Body of pancreas (tissue), 4 donors: ENCODE data around the gene CSMD2. TPM values are rescaled to one million over a fixed set of nuclear protein-coding genes. Genes with fewer than 3 reads are reported as not detected.
"Not testable (repeated sequence)": the region's sequence is repeated elsewhere in the genome, so short reads cannot be mapped to it uniquely, and the experiment has no call there.

Source experiments
- ATAC-seq: fragments of 150-250 bp; one replicate; pipeline ENCODE4 v1.9.1; 2016
- DNase-seq, 4 donors: peaks; one replicate each; pipeline ENCODE4 v3.0.0-alpha.2; 2019
- H3K27ac ChIP-seq, 4 donors: fragments of 200-600 bp; sonication (generic); 1 replicate in 3 of 4; 2 replicates in 1 of 4; pipeline versions ENCODE4 v1.5.1 to v1.6.1; 2016 to 2019; ENCODE audit warnings: mild to moderate bottlenecking in 1 of 4, mixed read lengths in 1 of 4, moderate library complexity in 1 of 4
- H3K27me3 ChIP-seq, 2 donors: fragments of 200-600 bp; sonication (generic); one replicate each; pipeline ENCODE4 v1.6.0; 2016; ENCODE audit warnings: mild to moderate bottlenecking in 1 of 2
- H3K36me3 ChIP-seq, 2 donors: fragments of 200-600 bp; sonication (generic); replicated peaks in 1 of 2; 2 replicates each; pipeline ENCODE4 v1.5.1; 2016; ENCODE audit warnings: low read depth in 2 of 2; ENCODE audit not compliant: insufficient read depth in 1 of 2
- H3K4me1 ChIP-seq: fragments of 200-600 bp; sonication (generic); one replicate; pipeline ENCODE4 v1.6.0; 2016
- H3K4me3 ChIP-seq, 2 donors: fragments of 200-600 bp; sonication (generic); 1 replicate in 1 of 2; 2 replicates in 1 of 2; pipeline ENCODE4 v1.5.1; 2016 to 2019
- H3K9me3 ChIP-seq, 3 donors: fragments of 200-600 bp; sonication (generic); 1 replicate in 2 of 3; 2 replicates in 1 of 3; pipeline ENCODE4 v1.5.1; 2016
- POLR2A ChIP-seq, 3 donors: fragments of 450-650 bp; IDR thresholded peaks; one replicate each; pipeline ENCODE4 v1.6.1; 2016; ENCODE audit warnings: antibody characterized with exemption in 3 of 3, mild to moderate bottlenecking in 2 of 3
- WGBS, 2 donors: methylation state at CpG; one replicate each; pipeline ENCODE4 v1.1.5; 2017; 5-methylcytosine and 5-hydroxymethylcytosine counted together
- intact Hi-C: fragments of 100-400 bp; cut with DNase I; formaldehyde crosslinking; loops from one replicate; pipeline ENCODE4 v1.15.1; 2023
- total RNA-seq, 2 donors: library from RNA; depleted of rRNA; stranded (reverse); fragments of >200 nt; gene quantifications; one replicate each; pipeline ENCODE4 v1.1.0, GENCODE V29; 2016
- TF ChIP-seq, protein P1 (sequence below), 7 experiments: fragments of 450-650 bp in 4 of 7; fragments of 200-600 bp in 3 of 7; sonication (generic) in 3 of 7; IDR thresholded peaks; one replicate each; pipeline ENCODE4 v1.5.1; 2016 to 2019; ENCODE audit warnings: antibody characterized with exemption in 7 of 7

CSMD2 gene
- total RNA-seq, 2 donors from 2014 or later: 0.26 to 0.33 TPM

DNA sequence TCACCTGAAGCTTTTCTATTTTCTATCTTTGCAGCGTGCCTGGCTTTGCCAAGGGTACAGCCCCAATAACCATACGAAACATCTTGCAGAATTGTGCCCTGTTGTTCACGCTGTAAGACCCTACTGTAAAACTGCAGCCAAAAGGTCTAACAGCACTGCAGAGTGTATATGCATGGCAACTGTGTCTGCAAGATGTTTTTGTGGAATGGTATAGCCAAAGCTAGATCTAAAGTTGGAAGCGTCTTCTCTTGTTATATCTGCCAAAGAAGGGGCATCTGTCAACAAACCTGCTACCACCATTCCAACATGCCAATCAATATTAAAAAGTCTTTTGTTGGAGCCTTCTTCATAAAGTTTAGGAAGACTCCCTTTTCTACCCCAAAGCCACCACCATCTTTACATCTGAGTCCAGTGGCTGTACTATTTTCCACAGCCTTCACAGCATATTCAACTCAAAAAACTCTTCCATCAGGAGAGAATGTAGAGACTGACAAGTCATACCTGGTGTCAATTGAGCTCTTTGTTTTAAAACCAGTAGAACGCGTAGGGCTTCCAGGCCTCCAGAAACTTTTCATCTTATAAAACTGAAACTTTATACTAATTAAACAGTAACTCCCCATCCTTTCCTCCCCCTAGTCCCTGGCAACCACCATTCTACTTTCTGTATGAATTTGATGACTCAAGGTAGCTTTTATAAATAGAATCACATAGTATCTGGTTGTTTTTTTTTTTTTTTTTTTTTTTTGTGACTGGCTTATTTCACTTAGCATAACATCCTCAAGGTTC lies 652.6 kb downstream of the CSMD2 start:
- Histone ChIP-seq H3K36me3 (no peaks in the 10 kb centered on the region), H3K9me3 (no peaks in the 10 kb centered on the region), H3K27me3 (no peaks in the 10 kb centered on the region), H3K4me3 (no peak overlapping the region), H3K4me1 (no peaks in the 10 kb centered on the region), H3K27ac (no peak overlapping the region)
- intact Hi-C loops: no loop called here
- TF ChIP-seq POLR2A (IDR thresholded peaks at IDR 0.05): no peak
- TF ChIP-seq, protein P1, sequence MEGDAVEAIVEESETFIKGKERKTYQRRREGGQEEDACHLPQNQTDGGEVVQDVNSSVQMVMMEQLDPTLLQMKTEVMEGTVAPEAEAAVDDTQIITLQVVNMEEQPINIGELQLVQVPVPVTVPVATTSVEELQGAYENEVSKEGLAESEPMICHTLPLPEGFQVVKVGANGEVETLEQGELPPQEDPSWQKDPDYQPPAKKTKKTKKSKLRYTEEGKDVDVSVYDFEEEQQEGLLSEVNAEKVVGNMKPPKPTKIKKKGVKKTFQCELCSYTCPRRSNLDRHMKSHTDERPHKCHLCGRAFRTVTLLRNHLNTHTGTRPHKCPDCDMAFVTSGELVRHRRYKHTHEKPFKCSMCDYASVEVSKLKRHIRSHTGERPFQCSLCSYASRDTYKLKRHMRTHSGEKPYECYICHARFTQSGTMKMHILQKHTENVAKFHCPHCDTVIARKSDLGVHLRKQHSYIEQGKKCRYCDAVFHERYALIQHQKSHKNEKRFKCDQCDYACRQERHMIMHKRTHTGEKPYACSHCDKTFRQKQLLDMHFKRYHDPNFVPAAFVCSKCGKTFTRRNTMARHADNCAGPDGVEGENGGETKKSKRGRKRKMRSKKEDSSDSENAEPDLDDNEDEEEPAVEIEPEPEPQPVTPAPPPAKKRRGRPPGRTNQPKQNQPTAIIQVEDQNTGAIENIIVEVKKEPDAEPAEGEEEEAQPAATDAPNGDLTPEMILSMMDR (IDR thresholded peaks at IDR 0.05): no peak
- DNase-seq (no peak), ATAC-seq (no peak)
- 74 to 84% methylated on average over 6 of the region's 6 CpGs for WGBS, 2 donors

DNA sequence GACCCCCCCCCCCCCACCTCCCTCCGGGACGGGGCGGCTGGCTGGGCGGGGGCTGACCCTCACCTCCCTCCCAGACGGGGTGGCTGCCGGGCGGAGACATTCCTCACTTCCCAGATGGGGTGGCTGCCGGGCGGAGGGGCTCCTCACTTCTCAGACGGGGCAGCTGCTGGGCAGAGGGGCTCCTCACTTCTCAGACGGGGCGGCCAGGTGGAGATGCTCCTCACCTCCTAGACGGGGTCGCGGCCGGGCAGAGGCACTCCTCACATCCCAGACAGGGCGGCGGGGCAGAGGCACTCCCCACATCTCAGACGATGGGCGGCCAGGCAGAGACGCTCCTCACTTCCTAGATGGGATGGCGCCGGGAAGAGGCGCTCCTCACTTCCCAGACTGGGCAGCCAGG lies 655.8 kb downstream of the CSMD2 start:
- DNase-seq, H3K27me3 ChIP-seq, intact Hi-C loops: not testable (repeated sequence)

DNA sequence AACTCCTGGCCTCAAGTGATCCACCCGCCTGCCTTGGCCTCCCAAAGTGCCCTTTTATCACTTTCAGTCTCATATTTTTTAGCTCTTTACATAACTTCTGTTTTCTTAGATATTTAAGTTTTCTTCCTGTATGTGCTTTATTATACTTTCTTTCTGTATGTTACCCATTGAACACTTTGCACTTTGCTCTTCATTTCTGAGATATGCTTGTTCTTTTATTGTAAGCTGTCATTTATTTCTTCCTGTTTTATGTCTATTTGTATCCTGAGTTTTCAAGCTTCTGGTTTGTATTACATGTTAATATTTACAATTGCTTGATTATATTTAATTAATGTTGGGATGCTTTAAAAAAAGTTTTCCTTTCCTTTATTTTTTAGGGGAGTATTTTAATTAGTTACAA lies 656.9 kb downstream of the CSMD2 start:
- ATAC-seq: no peak
- no peaks in the 10 kb centered on the region for H3K36me3 ChIP-seq
- WGBS, 2 donors: 81 to 90% methylated on average over 1 of the region's 1 CpG
- TF ChIP-seq POLR2A (IDR thresholded peaks at IDR 0.05): no peak
- TF ChIP-seq, protein P1 (IDR thresholded peaks at IDR 0.05): no peak
- no peak for DNase-seq
- H3K4me3 ChIP-seq: no peak overlapping the region
- intact Hi-C loops: no loop called here
- H3K4me1 ChIP-seq: no peaks in the 10 kb centered on the region
- no peak overlapping the region for H3K27ac ChIP-seq
- no peaks in the 10 kb centered on the region for H3K27me3 ChIP-seq
- H3K9me3 ChIP-seq: no peaks in the 10 kb centered on the region

More for the DNA sequence above, 655.8 kb downstream of the CSMD2 start:
- not testable (repeated sequence) for H3K9me3 ChIP-seq, H3K4me1 ChIP-seq, H3K4me3 ChIP-seq, ATAC-seq, H3K27ac ChIP-seq, H3K36me3 ChIP-seq
- WGBS, 2 donors: 92% methylated on average over 13 of the region's 24 CpGs; no CpG with 5 or more reads in 1 of the 2 donors

DNA sequence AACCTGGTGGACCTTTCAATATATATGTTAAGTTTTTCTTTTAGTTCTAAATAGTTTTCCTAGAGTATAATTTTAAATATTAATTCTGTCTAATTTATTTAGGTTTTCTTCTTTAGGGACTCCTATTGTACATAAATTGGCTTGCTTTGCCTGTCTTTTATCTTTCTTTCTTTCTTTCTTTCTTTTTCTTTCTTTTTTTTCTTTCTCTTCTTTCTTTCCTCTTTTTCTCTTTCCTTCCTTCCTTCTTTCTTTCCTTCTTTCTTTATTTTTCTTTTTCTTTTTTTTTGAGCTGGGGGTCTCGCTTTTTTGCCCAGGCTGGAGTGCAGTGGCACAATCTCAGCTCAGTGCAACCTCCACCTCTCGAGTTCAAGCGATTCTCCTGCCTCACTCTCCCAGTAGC lies 657.4 kb downstream of the CSMD2 start:
- DNase-seq: no peak
- no peaks in the 10 kb centered on the region for H3K4me1 ChIP-seq
- TF ChIP-seq POLR2A (IDR thresholded peaks at IDR 0.05): no peak
- TF ChIP-seq, protein P1 (IDR thresholded peaks at IDR 0.05): no peak
- no peaks in the 10 kb centered on the region for H3K27me3 ChIP-seq
- no peaks in the 10 kb centered on the region for H3K9me3 ChIP-seq
- ATAC-seq: no peak
- intact Hi-C loops: no loop called here
- no peaks in the 10 kb centered on the region for H3K36me3 ChIP-seq
- H3K4me3 ChIP-seq: no peak overlapping the region
- 94 to 97% methylated on average over 3 of the region's 3 CpGs for WGBS, 2 donors
- H3K27ac ChIP-seq: no peak overlapping the region

DNA sequence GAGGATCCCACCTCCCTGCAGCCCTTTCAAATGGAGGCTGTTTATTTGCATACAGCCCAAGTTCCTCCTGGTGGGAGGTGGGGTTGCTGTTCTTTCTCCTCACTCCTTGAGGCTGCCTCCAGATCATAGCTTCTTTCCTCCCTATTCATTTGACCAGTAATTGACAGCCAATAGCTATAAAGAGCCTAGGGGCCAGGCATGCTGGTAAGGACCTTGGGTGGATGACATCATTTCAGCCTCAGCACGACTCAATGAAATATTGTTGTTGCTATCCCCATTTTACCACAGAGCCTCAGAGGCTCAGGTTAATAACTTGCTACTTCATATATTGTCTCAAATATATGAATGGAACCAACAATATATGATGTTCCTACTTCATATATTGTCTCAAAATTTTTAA lies 661.5 kb downstream of the CSMD2 start:
- H3K36me3 ChIP-seq: no peaks in the 10 kb centered on the region
- H3K27me3 ChIP-seq: no peaks in the 10 kb centered on the region
- no peaks in the 10 kb centered on the region for H3K9me3 ChIP-seq
- WGBS, 2 donors: 70 to 86% methylated on average over 1 of the region's 1 CpG
- ATAC-seq (no peak), DNase-seq (no peak)
- TF ChIP-seq, protein P1 (IDR thresholded peaks at IDR 0.05): no peak
- TF ChIP-seq POLR2A (IDR thresholded peaks at IDR 0.05): no peak
- intact Hi-C loops: no loop called here
- no peak overlapping the region for H3K27ac ChIP-seq
- no peak overlapping the region for H3K4me3 ChIP-seq
- no peaks in the 10 kb centered on the region for H3K4me1 ChIP-seq
